Measurements from ENCODE around the gene ITGBL1.

- TF ChIP-seq POLR2A (IDR thresholded peaks at IDR 0.05) (no peak), CTCF (IDR thresholded peaks at IDR 0.05) (no peak)
Observed at GRCh38 chr13:101752432-101752831, 300.0 kb downstream of the ITGBL1 start.

Measured in ovary (tissue), 3 donors.